Stimulated activated CD4-positive, alpha-beta T cell treated with anti-CD3 and anti-CD28 coated beads, TNF-alpha, amount 100 ng/mL, for 24 hours (primary cell): ENCODE data around the gene CTSW.
A peak's percentile ranks its signal among the peaks of the same experiment; 100 is the strongest.

Source experiments
- DNase-seq, 3 experiments: peaks; one replicate each; pipeline ENCODE4 v3.0.0-alpha.2; 2020; ENCODE audit warnings: low read depth in 3 of 3

The CTSW gene

GRCh38 chr11:65927904-65928397 lies 48.3 kb downstream of the CTSW start:
- DNase-seq, result peak; percentile 54 to 68 (median 59)

DNA sequence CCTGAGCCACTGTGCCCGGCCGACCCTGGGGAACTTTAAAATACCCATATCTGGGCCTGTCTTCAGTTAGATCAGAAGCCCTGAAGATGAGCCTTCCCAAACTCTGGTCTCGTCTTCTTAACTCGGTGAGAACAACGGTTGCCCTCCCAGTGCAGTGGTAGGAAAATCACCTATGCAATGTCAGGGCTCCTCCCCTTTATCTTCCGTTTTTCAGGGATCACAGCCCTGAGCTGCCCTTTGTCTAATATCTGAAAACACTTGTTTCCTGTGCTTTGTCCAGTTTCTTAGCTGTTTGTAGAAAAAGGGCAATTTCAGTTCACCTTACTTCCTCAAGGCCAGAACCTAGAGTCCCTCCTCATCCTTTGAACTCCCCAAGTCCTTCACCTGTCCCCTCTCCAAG lies 49.0 kb downstream of the CTSW start:
- DNase-seq, result no peak

GRCh38 chr11:65931773-65932557 lies 52.3 kb downstream of the CTSW start:
- DNase-seq, result no peak

DNA sequence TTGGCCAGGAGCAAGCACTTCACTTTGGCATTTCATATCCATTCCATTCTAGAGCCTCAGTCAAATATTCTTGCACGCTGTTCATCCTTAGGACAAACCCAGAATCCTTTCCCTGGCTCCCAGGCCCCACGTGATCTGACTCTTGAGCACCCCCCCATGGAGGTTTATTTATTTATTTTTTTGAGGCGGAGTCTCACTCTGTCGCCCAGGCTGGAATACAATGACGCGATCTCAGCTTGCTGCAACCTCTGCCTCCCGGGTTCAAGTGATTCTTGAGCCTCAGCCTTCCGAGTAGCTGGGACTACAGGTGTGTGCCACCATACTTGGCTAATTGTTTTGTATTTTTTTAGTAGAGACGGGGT lies 52.9 kb downstream of the CTSW start:
- no peak for DNase-seq
